ENCODE results near the gene GNRHR.
A peak's percentile ranks its signal among the peaks of the same experiment; 100 is the strongest.
"Not testable (repeated sequence)": the region's sequence is repeated elsewhere in the genome, so short reads cannot be mapped to it uniquely, and the experiment has no call there.

Gene GNRHR

GRCh38 chr4:67712000-67712625, 42.1 kb downstream of the GNRHR start:
- Histone ChIP-seq H3K9ac (ENCODE audit: insufficient read length, low read depth) (no peak overlapping the region), H3K27me3 (ENCODE audit: insufficient read depth, insufficient read length) (no peaks in the 10 kb centered on the region), H3K4me1 (ENCODE audit: insufficient read depth, insufficient read length) (peaks cover 9% of the 10 kb centered on the region), H3K4me3 (ENCODE audit: insufficient read length, low read depth) (no peak overlapping the region), H3K9me3 (ENCODE audit: insufficient read depth, low read length) (no peaks in the 10 kb centered on the region), H3K36me3 (ENCODE audit: insufficient read depth, insufficient read length, low read length) (peaks cover 6% of the 10 kb centered on the region)
- TF ChIP-seq YY1 (IDR thresholded peaks at IDR 0.05; ENCODE audit: insufficient read depth, insufficient read length) (no peak), SUZ12 (IDR thresholded peaks at IDR 0.05; ENCODE audit: extremely low read depth, insufficient read depth, insufficient read length) (no peak), ZNF274 (IDR thresholded peaks at IDR 0.05; ENCODE audit: low read depth, low read length) (no peak)
- DNase-seq (ENCODE audit: low read depth, low spot score): no peak

GRCh38 chr4:67706682-67707081, 47.5 kb downstream of the GNRHR start:
- H3K27me3 ChIP-seq (ENCODE audit: insufficient read depth, insufficient read length); H3K36me3 ChIP-seq (ENCODE audit: insufficient read depth, insufficient read length, low read length); DNase-seq (ENCODE audit: low read depth, low spot score); H3K4me1 ChIP-seq (ENCODE audit: insufficient read depth, insufficient read length); H3K9ac ChIP-seq (ENCODE audit: insufficient read length, low read depth); H3K4me3 ChIP-seq (ENCODE audit: insufficient read length, low read depth); H3K9me3 ChIP-seq (ENCODE audit: insufficient read depth, low read length): not testable (repeated sequence)

DNA sequence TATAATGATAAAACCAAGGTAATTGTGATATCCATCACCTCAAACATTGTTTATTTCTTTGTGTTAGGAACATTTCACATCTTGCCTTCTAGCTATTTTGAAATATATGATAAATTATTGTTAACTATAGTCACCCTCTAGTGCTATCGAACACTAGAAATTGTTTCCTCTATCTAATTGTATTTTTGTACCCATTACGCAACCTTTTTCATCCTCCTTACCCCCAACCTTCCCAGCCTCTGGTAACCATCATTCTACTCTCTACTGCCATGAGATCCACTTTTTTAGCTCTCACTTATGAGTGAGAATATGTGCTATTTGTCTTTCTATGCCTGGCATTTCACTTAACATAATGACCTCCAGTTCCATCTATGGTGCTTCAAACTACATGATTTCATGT, 49.3 kb downstream of the GNRHR start:
- DNase-seq (ENCODE audit: low read depth, low spot score): no peak
- Histone ChIP-seq H3K27me3 (ENCODE audit: insufficient read depth, insufficient read length) (no peaks in the 10 kb centered on the region), H3K4me3 (ENCODE audit: insufficient read length, low read depth) (no peak overlapping the region), H3K4me1 (ENCODE audit: insufficient read depth, insufficient read length) (no peaks in the 10 kb centered on the region), H3K9ac (ENCODE audit: insufficient read length, low read depth) (no peak overlapping the region), H3K9me3 (ENCODE audit: insufficient read depth, low read length) (no peaks in the 10 kb centered on the region), H3K36me3 (ENCODE audit: insufficient read depth, insufficient read length, low read length) (no peaks in the 10 kb centered on the region)
- no peak for TF ChIP-seq ZNF274 (IDR thresholded peaks at IDR 0.05; ENCODE audit: low read depth, low read length)
- no peak for TF ChIP-seq SUZ12 (IDR thresholded peaks at IDR 0.05; ENCODE audit: extremely low read depth, insufficient read depth, insufficient read length)

GRCh38 chr4:67702166-67702565, 52.0 kb downstream of the GNRHR start:
- peaks cover under 1% of the 10 kb centered on the region for H3K36me3 ChIP-seq (ENCODE audit: insufficient read depth, insufficient read length, low read length)
- no peaks in the 10 kb centered on the region for H3K27me3 ChIP-seq (ENCODE audit: insufficient read depth, insufficient read length)
- no peaks in the 10 kb centered on the region for H3K4me1 ChIP-seq (ENCODE audit: insufficient read depth, insufficient read length)
- no peak for TF ChIP-seq YY1 (IDR thresholded peaks at IDR 0.05; ENCODE audit: insufficient read depth, insufficient read length)
- no peak for TF ChIP-seq SUZ12 (IDR thresholded peaks at IDR 0.05; ENCODE audit: extremely low read depth, insufficient read depth, insufficient read length)
- TF ChIP-seq ZNF274 (IDR thresholded peaks at IDR 0.05; ENCODE audit: low read depth, low read length): no peak
- H3K9ac ChIP-seq (ENCODE audit: insufficient read length, low read depth): no peak overlapping the region
- no peaks in the 10 kb centered on the region for H3K9me3 ChIP-seq (ENCODE audit: insufficient read depth, low read length)
- no peak for DNase-seq (ENCODE audit: low read depth, low spot score)
- H3K4me3 ChIP-seq (ENCODE audit: insufficient read length, low read depth): no peak overlapping the region

DNA sequence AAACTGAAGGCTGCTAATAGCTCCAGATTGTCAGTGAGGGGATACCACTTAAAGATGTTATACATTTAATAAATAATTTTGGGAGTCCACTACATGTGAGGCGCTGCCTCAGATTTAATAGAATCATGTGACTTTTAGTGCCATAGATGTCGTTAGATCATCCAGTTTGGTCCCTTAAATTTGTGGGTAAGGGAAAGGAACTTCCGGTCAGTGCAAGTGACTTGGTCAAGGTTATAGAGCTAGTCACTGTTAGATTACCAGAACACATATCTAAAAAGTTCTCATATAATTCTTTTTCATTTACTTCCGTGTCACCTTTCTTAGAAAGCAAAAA, 52.7 kb downstream of the GNRHR start:
- no peaks in the 10 kb centered on the region for H3K27me3 ChIP-seq (ENCODE audit: insufficient read depth, insufficient read length)
- H3K4me3 ChIP-seq (ENCODE audit: insufficient read length, low read depth): peak overlapping the region; percentile 38
- H3K4me1 ChIP-seq (ENCODE audit: insufficient read depth, insufficient read length): no peaks in the 10 kb centered on the region
- H3K9ac ChIP-seq (ENCODE audit: insufficient read length, low read depth): peak overlapping the region; percentile 33
- no peak for DNase-seq (ENCODE audit: low read depth, low spot score)
- H3K36me3 ChIP-seq (ENCODE audit: insufficient read depth, insufficient read length, low read length): peaks cover 5% of the 10 kb centered on the region
- TF ChIP-seq ZNF274 (IDR thresholded peaks at IDR 0.05; ENCODE audit: low read depth, low read length) (no peak), YY1 (IDR thresholded peaks at IDR 0.05; ENCODE audit: insufficient read depth, insufficient read length) (no peak), SUZ12 (IDR thresholded peaks at IDR 0.05; ENCODE audit: extremely low read depth, insufficient read depth, insufficient read length) (no peak)
- no peaks in the 10 kb centered on the region for H3K9me3 ChIP-seq (ENCODE audit: insufficient read depth, low read length)

DNA sequence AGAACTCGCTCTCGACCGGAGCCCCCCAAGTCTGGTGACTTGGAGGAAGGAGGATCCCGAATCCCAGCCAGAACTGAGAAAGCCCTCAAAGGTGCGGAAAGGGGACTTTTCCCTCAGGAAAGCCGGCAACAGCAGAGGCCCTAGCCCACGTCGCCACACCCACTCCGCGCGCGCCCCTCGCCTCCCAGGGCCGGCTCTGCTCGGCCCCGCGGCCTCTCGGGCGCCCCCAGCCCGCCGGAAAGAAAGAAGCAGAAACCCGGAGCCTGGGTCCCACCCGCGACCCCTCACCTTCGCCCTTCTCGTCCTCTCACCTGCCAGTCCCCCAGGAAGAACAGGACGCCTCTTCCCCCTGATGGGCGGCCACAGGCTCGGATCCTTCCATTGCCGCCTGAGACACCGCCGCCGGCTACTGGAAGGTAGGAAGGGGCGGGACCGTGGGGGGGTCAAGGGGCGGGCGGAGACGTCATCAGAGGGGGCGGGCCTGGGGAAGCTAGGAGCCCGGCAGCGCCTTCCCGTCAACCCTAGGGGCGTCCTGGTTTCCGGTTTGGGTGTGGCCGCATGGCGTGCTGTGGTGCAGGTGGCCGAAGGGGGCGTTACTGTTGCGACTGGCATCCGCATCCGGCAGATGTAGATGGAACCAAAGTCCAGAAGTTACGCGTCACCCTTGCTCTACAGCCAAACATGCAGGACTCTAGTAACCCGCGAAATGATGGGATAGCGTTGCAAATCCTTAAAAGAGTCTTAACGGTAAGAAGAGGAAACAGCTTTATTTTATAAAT, 53.3 kb downstream of the GNRHR start, which contains the start of gene UBA6:
UBA6 (minus strand) TSS at position 418 of the 779 bp plus-strand sequence; CDS start at position 382, 36 bp downstream.
- Histone ChIP-seq H3K4me3 (ENCODE audit: insufficient read length, low read depth) (peak within 1 kb of the TSS; percentile 55), H3K9me3 (ENCODE audit: insufficient read depth, low read length) (no peaks in the 10 kb centered on the region), H3K9ac (ENCODE audit: insufficient read length, low read depth) (peak within 1 kb of the TSS; percentile 73), H3K4me1 (ENCODE audit: insufficient read depth, insufficient read length) (no peaks in the 10 kb centered on the region), H3K36me3 (ENCODE audit: insufficient read depth, insufficient read length, low read length) (peaks cover 8% of the 10 kb centered on the region), H3K27me3 (ENCODE audit: insufficient read depth, insufficient read length) (no peaks in the 10 kb centered on the region)
- no peak for TF ChIP-seq SUZ12 (IDR thresholded peaks at IDR 0.05; ENCODE audit: extremely low read depth, insufficient read depth, insufficient read length)
- TF ChIP-seq YY1 (IDR thresholded peaks at IDR 0.05; ENCODE audit: insufficient read depth, insufficient read length): no peak
- no peak for TF ChIP-seq ZNF274 (IDR thresholded peaks at IDR 0.05; ENCODE audit: low read depth, low read length)
- DNase-seq (ENCODE audit: low read depth, low spot score): peak; percentile 82

- TF ChIP-seq ZNF274 (IDR thresholded peaks at IDR 0.05; ENCODE audit: low read depth, low read length) (no peak), SUZ12 (IDR thresholded peaks at IDR 0.05; ENCODE audit: extremely low read depth, insufficient read depth, insufficient read length) (no peak), YY1 (IDR thresholded peaks at IDR 0.05; ENCODE audit: insufficient read depth, insufficient read length) (no peak)
- H3K27me3 ChIP-seq (ENCODE audit: insufficient read depth, insufficient read length): no peaks in the 10 kb centered on the region
- peak overlapping the region; percentile 55 for H3K4me3 ChIP-seq (ENCODE audit: insufficient read length, low read depth)
- H3K9ac ChIP-seq (ENCODE audit: insufficient read length, low read depth): peak overlapping the region; percentile 73
- H3K9me3 ChIP-seq (ENCODE audit: insufficient read depth, low read length): no peaks in the 10 kb centered on the region
- H3K4me1 ChIP-seq (ENCODE audit: insufficient read depth, insufficient read length): no peaks in the 10 kb centered on the region
- DNase-seq (ENCODE audit: low read depth, low spot score): no peak
- H3K36me3 ChIP-seq (ENCODE audit: insufficient read depth, insufficient read length, low read length): peaks cover 9% of the 10 kb centered on the region
Observed at GRCh38 chr4:67700116-67700737, 54.0 kb downstream of the GNRHR start.
